Measurements from ENCODE around the gene LRP1B.

LRP1B gene

DNA sequence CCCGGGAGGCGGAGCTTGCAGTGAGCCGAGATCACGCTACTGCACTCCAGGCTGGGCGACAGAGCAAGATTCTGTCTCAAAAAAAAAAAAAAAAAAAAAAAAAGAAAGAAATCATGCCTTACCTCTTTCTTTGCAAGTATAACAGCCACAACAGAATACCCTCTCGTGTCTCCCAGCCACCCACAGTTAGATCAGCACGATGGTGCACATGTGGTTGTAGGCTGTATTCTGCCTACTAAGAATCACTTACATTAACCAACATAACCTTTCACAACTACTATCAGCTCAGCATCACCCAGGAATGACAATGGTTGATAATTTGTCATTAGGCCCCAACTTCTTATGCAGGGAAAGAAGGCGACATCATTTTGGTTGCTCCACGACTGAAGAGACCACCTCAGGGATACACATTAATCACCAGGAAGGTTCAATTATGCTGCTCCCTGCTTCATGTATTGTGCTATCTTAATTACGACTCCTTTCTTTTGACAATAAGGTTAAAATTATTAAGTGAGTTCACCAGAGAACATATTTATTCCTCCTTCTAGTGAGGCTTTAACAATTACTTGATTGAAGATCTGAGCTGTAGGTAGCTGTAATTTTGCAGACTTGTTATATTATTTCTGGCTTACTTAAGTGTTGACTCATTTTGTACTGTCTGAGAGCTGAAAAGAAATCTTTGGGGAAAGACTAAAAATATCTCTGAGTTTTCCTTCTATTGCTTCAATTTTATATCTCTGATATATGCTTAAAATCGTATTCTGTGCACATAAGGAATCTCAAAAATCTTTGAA lies 120.1 kb downstream of the LRP1B start:
- Mint-ChIP-seq H3K36me3 (ENCODE audit: low read depth) (no peaks in the 10 kb centered on the region), H3K27ac (no peak overlapping the region), H3K27me3 (ENCODE audit: low read depth) (no peaks in the 10 kb centered on the region), H3K9me3 (peaks cover 3% of the 10 kb centered on the region), H3K4me1 (ENCODE audit: low read depth) (no peaks in the 10 kb centered on the region), H3K4me3 (no peak overlapping the region)
- DNase-seq (ENCODE audit: low spot score) = no peak

DNA sequence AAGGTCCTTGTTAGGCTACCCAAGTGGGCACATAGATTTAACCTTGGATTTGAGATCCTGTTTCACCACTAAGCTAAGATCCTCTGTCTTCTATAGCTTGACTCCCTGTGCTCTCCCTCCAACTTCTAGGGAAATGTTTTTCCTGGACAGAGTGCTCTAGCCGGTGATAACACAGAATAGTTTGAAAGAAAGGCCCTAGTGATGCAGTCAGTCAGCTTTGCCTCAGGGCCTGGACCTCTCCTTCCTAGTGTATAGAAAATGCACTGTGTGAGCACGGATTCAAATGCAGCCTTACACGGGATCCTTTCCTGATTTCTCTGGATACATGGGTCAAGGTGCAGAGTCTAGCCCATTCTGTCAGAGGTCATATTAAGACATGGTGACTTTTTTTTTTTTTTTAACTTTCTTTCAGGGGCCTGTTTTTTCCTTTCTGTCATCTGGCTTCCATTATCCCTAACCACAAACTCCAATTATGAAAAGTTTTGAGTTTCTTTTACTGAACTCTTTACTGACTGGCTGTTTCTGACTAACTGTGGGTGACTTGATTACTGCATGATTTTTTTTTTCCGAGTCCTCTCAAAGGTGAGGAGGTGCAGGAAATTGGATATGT lies 122.6 kb downstream of the LRP1B start:
- Mint-ChIP-seq H3K4me1 (ENCODE audit: low read depth) (no peaks in the 10 kb centered on the region), H3K27me3 (ENCODE audit: low read depth) (no peaks in the 10 kb centered on the region), H3K4me3 (no peak overlapping the region), H3K9me3 (peaks cover 3% of the 10 kb centered on the region), H3K36me3 (ENCODE audit: low read depth) (no peaks in the 10 kb centered on the region), H3K27ac (no peak overlapping the region)
- no peak for DNase-seq (ENCODE audit: low spot score)

DNA sequence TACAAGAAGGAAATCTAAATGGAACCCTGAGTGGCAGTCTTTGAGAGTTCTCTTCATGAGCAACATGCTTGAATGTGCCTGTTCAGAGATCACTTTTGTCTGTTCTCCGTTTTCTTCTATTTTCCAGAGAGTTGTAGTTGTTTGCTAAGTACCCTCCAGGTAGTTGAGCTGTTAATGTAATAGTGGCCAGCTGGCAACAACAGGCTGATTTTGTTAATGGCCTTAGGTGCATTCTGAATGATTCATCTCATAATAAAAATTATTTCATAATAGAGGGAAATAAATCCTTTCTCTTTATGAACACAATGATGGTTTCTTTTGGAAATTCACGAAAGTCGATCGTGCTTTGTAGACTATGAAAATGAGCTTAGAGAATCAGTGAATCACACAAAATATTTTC lies 136.8 kb downstream of the LRP1B start:
- no peaks in the 10 kb centered on the region for H3K27me3 Mint-ChIP-seq (ENCODE audit: low read depth)
- no peaks in the 10 kb centered on the region for H3K9me3 Mint-ChIP-seq
- no peak overlapping the region for H3K27ac Mint-ChIP-seq
- no peak for DNase-seq (ENCODE audit: low spot score)
- no peaks in the 10 kb centered on the region for H3K36me3 Mint-ChIP-seq (ENCODE audit: low read depth)
- no peaks in the 10 kb centered on the region for H3K4me1 Mint-ChIP-seq (ENCODE audit: low read depth)
- H3K4me3 Mint-ChIP-seq = no peak overlapping the region

DNA sequence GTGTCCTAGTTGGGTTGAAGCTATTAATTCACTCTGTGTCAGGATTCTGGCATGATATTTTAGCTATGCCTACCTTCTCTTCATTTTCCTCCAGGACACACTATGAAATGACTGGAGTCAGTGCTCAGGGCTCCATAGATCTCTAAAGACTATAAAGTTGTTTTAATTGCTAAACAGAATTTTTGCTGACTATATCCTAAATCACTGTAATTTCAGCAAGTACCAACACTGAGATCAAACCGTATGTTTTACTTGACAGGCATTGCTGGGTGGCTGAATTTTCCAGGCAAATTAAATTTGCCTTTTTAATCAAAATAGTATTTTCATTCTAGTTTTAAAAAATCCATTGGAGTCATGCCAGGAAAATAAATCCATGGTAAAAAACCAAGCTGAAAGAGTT lies 138.1 kb downstream of the LRP1B start:
- Mint-ChIP-seq H3K9me3 (no peaks in the 10 kb centered on the region), H3K27ac (no peak overlapping the region), H3K4me3 (no peak overlapping the region), H3K27me3 (ENCODE audit: low read depth) (no peaks in the 10 kb centered on the region), H3K36me3 (ENCODE audit: low read depth) (no peaks in the 10 kb centered on the region), H3K4me1 (ENCODE audit: low read depth) (no peaks in the 10 kb centered on the region)
- DNase-seq (ENCODE audit: low spot score) = no peak

DNA sequence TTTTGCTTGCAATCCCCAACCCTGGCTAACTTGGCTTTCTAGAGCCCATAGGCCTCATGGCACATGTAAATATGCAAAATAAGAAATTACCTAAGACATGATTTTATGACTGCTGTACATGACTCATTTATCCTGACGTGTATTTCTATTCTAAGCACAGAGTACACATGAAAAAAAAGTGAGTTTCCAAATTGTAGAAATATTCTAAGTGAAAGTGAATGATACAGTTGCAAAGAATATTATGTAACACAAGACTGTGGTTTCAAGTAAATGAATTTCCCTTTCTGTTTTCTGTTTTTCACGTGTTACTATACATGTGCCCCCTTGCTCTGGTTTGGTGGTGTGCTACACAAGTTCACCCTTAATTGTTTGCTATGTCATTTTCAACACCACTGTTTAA lies 162.4 kb downstream of the LRP1B start:
- H3K36me3 Mint-ChIP-seq (ENCODE audit: low read depth) = no peaks in the 10 kb centered on the region
- H3K27ac Mint-ChIP-seq = no peak overlapping the region
- no peak overlapping the region for H3K4me3 Mint-ChIP-seq
- peaks cover 15% of the 10 kb centered on the region for H3K9me3 Mint-ChIP-seq
- H3K27me3 Mint-ChIP-seq (ENCODE audit: low read depth) = no peaks in the 10 kb centered on the region
- no peaks in the 10 kb centered on the region for H3K4me1 Mint-ChIP-seq (ENCODE audit: low read depth)
- no peak for DNase-seq (ENCODE audit: low spot score)

DNA sequence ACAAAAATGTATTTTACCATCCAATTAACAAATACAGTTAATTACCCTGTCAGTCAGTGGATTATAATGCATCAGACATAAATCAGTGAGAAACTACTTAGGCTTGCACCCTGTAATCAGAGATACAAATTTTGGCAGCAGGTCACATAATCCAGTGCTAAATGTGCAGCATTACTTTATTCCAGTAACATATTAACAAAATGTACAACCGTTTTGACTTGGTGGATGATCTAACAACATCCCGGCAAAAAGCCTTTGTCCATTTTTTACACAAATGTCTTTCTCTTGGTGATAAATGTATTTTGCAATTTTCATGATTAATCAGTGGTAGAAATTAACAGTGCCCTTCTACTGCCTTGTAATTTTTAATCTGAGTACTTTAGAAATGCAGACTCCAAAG lies 162.8 kb downstream of the LRP1B start:
- H3K4me3 Mint-ChIP-seq = no peak overlapping the region
- H3K4me1 Mint-ChIP-seq (ENCODE audit: low read depth) = no peaks in the 10 kb centered on the region
- no peak overlapping the region for H3K27ac Mint-ChIP-seq
- no peaks in the 10 kb centered on the region for H3K36me3 Mint-ChIP-seq (ENCODE audit: low read depth)
- H3K27me3 Mint-ChIP-seq (ENCODE audit: low read depth) = no peaks in the 10 kb centered on the region
- H3K9me3 Mint-ChIP-seq = peaks cover 15% of the 10 kb centered on the region
- DNase-seq (ENCODE audit: low spot score) = no peak

DNA sequence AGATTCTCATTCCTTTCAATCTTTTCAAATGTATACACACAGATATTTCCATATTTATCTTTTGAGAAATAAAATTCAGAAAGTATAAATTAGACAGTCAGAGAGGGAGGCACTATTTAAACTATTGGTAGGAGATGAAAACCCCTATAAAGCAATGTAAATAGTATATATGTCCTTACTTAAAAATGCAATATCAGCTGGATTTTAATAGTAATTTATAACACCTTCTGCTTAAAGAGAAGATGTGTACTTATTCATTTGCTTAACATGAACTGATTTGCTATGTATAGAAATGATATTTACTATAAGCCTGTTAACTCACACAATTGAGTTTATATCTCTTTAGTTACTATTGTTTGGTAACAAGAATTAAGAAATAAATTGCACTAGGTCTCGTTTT lies 163.3 kb downstream of the LRP1B start:
- Mint-ChIP-seq H3K27ac (no peak overlapping the region), H3K9me3 (peaks cover 15% of the 10 kb centered on the region), H3K27me3 (ENCODE audit: low read depth) (no peaks in the 10 kb centered on the region), H3K36me3 (ENCODE audit: low read depth) (no peaks in the 10 kb centered on the region), H3K4me3 (no peak overlapping the region), H3K4me1 (ENCODE audit: low read depth) (no peaks in the 10 kb centered on the region)
- no peak for DNase-seq (ENCODE audit: low spot score)

DNA sequence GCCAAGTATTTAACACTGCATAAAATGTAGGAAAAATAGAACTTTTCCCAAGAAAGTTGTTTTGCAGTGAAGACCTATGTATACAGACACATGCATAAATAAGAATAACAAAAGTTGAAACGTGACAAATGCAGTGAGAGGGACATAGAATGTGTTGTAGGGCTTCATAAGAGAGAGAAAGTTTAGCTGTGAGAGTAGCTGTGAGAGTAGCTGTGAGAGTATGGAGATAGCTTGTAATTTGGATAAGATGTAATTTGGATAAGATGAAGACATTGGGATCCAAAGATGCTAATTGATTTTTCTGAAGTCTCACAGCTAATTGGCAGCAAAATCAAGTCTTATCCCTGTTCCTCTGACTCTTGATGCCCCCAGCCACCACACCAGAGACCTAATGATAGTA lies 170.9 kb downstream of the LRP1B start:
- H3K4me3 Mint-ChIP-seq = no peak overlapping the region
- no peak overlapping the region for H3K27ac Mint-ChIP-seq
- peaks cover 9% of the 10 kb centered on the region for H3K9me3 Mint-ChIP-seq
- H3K4me1 Mint-ChIP-seq (ENCODE audit: low read depth) = no peaks in the 10 kb centered on the region
- H3K36me3 Mint-ChIP-seq (ENCODE audit: low read depth) = no peaks in the 10 kb centered on the region
- H3K27me3 Mint-ChIP-seq (ENCODE audit: low read depth) = no peaks in the 10 kb centered on the region
- no peak for DNase-seq (ENCODE audit: low spot score)

DNA sequence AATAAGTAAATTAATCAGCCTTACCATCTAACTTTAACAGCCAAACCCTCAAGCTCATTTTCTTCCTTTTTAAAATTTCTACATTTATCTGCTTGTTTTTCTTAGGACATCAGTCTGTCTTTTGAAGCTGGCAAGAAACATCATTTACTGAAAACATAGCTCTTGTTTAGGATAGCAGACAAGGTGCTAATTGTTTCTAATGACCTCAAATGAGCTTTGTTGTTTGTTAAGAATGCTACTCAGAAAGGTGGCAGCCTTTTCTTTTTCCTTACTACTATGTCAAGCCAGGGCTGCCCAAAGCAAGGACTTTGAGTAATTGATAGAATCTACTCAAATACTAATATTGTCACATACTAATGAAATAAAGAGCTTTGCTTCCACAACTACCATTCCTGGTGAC lies 171.8 kb downstream of the LRP1B start:
- Mint-ChIP-seq H3K4me3 (no peak overlapping the region), H3K9me3 (peaks cover 9% of the 10 kb centered on the region), H3K27ac (no peak overlapping the region), H3K4me1 (ENCODE audit: low read depth) (no peaks in the 10 kb centered on the region), H3K36me3 (ENCODE audit: low read depth) (no peaks in the 10 kb centered on the region), H3K27me3 (ENCODE audit: low read depth) (no peaks in the 10 kb centered on the region)
- no peak for DNase-seq (ENCODE audit: low spot score)

DNA sequence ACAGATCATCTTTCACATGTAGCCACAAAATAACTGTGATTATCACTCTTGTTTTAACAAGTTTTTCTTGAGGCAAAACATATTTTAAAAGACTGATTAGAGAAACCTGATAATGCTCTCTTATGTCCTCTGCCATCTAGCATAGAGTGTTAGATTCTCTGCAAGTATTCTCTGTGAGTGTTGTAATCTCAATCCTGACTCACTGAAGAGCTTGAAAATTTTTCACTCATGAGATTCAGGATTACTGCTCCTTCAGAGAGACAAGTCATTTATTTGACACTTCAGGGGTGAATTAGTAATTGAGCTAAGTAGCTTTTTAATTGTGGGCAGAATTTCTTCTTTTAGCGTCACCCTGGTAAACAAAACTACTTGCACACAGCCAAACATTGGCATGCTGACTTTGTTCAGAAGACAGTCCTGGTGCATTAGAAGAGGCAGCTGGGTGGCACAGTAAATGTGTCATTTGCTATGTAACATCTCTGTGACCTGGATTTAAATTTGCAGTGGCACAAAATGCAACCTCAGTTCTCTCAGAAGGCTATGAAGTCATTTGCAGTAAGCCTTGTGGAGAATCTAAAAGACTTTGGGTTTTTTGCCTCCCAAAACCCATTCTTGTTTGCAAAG lies 172.9 kb downstream of the LRP1B start:
- DNase-seq (ENCODE audit: low spot score) = no peak
- H3K4me3 Mint-ChIP-seq = no peak overlapping the region
- H3K9me3 Mint-ChIP-seq = peaks cover 9% of the 10 kb centered on the region
- no peaks in the 10 kb centered on the region for H3K36me3 Mint-ChIP-seq (ENCODE audit: low read depth)
- H3K27me3 Mint-ChIP-seq (ENCODE audit: low read depth) = no peaks in the 10 kb centered on the region
- no peaks in the 10 kb centered on the region for H3K4me1 Mint-ChIP-seq (ENCODE audit: low read depth)
- no peak overlapping the region for H3K27ac Mint-ChIP-seq

DNA sequence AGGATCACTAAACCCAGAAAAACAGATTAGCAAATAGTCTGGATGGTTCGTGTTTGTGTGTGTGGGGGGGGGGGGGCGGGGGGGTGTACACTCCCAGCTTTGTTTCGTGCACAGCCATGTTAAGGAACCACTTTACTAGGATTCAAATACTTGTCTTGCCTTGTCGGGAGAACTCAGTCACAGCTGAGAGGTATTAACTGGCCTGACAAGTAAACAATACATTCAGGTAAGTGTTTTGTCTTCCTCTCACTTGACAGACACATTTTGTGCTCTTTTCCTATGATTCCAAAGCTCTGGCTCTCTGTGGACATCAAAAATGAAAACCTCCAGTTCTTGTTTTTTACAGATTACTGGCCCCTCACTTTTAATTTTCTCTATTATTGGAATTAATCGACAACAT lies 173.5 kb downstream of the LRP1B start:
- no peaks in the 10 kb centered on the region for H3K36me3 Mint-ChIP-seq (ENCODE audit: low read depth)

DNA sequence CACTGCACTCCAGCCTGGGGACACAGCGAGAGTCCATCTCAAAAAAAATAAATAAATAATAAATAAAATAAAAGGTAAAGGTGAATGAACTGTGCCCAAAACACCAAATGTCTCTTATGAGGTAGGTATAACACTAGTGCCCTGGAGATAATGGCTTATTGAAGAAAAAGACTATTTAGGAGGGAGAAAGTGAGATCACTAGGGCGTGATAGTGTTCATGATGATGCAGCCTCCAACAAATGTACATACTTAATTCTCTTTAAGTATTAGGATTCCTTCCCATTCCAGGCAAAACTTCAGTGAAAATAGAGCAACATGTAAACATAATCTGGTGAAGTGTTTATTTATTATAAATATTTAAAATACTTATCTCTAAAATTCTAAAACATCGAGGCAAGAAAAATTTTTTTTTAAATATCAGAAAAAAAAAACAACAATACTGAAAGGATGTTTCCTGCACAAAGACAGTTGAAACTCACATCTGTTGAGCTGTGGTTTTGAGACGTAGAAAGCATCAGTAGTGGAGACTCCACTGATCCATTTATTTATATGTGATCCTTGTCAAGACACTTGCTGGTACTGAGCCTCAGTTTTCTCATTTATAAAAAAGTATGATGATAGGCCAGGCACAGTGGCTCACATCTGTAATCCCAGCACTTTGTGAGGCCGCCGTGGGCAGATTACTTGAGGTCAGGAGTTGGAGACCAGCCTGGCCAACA lies 183.3 kb downstream of the LRP1B start:
- H3K27ac Mint-ChIP-seq = no peak overlapping the region
- H3K9me3 Mint-ChIP-seq = peaks cover 6% of the 10 kb centered on the region
- DNase-seq (ENCODE audit: low spot score) = no peak
- H3K4me3 Mint-ChIP-seq = no peak overlapping the region
- no peaks in the 10 kb centered on the region for H3K4me1 Mint-ChIP-seq (ENCODE audit: low read depth)
- H3K36me3 Mint-ChIP-seq (ENCODE audit: low read depth) = no peaks in the 10 kb centered on the region
- H3K27me3 Mint-ChIP-seq (ENCODE audit: low read depth) = no peaks in the 10 kb centered on the region

More for the DNA sequence above, 173.5 kb downstream of the LRP1B start:
- DNase-seq (ENCODE audit: low spot score) = no peak
- H3K27me3 Mint-ChIP-seq (ENCODE audit: low read depth) = no peaks in the 10 kb centered on the region
- no peaks in the 10 kb centered on the region for H3K4me1 Mint-ChIP-seq (ENCODE audit: low read depth)
- H3K4me3 Mint-ChIP-seq = no peak overlapping the region
- no peak overlapping the region for H3K27ac Mint-ChIP-seq
- peaks cover 11% of the 10 kb centered on the region for H3K9me3 Mint-ChIP-seq

DNA sequence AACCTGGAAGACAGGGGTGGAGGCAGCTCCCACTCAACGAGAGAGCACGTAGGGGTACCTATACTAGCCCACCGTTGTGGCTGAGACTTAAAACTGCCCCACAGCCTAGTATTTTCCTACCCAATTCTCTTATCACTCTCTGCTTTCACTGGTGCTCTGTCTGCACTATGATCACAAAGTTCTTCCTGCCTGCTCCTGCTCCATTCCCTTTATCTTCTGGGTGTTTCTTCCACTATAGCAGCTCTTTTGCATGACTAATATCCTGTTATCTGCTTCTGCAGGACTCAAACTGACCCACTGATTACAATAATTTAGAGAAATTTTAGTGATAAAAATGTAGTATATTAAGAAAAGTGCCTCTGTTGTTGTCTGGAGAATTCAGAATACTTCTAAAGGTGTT lies 184.8 kb downstream of the LRP1B start:
- Mint-ChIP-seq H3K36me3 (ENCODE audit: low read depth) (no peaks in the 10 kb centered on the region), H3K4me3 (no peak overlapping the region), H3K27me3 (ENCODE audit: low read depth) (no peaks in the 10 kb centered on the region), H3K27ac (no peak overlapping the region), H3K4me1 (ENCODE audit: low read depth) (no peaks in the 10 kb centered on the region), H3K9me3 (peaks cover 6% of the 10 kb centered on the region)
- no peak for DNase-seq (ENCODE audit: low spot score)

DNA sequence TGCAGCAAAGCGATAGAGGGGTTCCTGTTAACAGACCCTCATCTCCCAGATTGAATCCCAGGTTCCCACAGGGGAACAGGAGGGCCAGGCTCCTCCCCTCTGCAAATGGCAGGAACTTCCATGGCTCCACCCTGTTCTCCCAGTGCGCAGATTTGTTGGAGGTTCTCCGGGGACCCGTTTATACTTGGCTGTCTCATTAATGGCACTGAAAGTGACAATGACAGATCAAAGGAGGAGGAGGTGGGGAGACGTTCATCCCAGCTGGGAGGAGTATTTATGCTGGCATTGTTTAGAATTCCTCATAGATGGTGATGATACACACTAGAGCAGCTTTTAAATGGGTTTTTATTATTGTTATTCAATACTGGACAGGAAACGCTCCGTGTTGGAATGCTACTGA lies 186.9 kb downstream of the LRP1B start:
- Mint-ChIP-seq H3K4me3 (no peak overlapping the region), H3K36me3 (ENCODE audit: low read depth) (no peaks in the 10 kb centered on the region), H3K27ac (no peak overlapping the region), H3K9me3 (peaks cover 6% of the 10 kb centered on the region), H3K27me3 (ENCODE audit: low read depth) (no peaks in the 10 kb centered on the region), H3K4me1 (ENCODE audit: low read depth) (no peaks in the 10 kb centered on the region)
- DNase-seq (ENCODE audit: low spot score) = no peak
